SK-N-SH treated with all-trans-retinoic acid at 6 μM for 48 hours (cell line): Measurements from ENCODE around the gene RLBP1.

Experiments
- ATAC-seq: fragments of 200-7000 bp; cut with Tn5 transposase; 3 replicates; pipeline ENCODE4 v1.9.1; 2020; ENCODE audit warnings: mild to moderate bottlenecking, moderate library complexity
- ARNTL ChIP-seq: fragments of 450-650 bp; formaldehyde crosslinking; IDR thresholded peaks from 2 replicates; pipeline ENCODE4 v1.5.0; 2020; ENCODE audit warnings: low read depth, mild to moderate bottlenecking, moderate library complexity, borderline replicate concordance
- BACH2 ChIP-seq: fragments of 250-450 bp; sonication (Bioruptor Pico); IDR thresholded peaks from 2 replicates; pipeline ENCODE4 v1.9.0; 2021; ENCODE audit warnings: mild to moderate bottlenecking, borderline replicate concordance
- CREB5 ChIP-seq: fragments of 250-450 bp; sonication (Bioruptor Pico); IDR thresholded peaks from 2 replicates; pipeline ENCODE4 v1.5.1; 2020; ENCODE audit warnings: low read depth, mild to moderate bottlenecking, moderate library complexity
- CSDC2 ChIP-seq: fragments of 250-450 bp; sonication (Bioruptor Pico); IDR thresholded peaks from 2 replicates; pipeline ENCODE4 v1.5.0; 2020; ENCODE audit warnings: mild to moderate bottlenecking, moderate library complexity
- ESRRG ChIP-seq: fragments of 250-450 bp; sonication (Bioruptor Pico); IDR thresholded peaks from 2 replicates; pipeline ENCODE4 v1.6.1; 2021; ENCODE audit warnings: mild to moderate bottlenecking
- GLIS3 ChIP-seq: fragments of 250-450 bp; sonication (Bioruptor Pico); IDR thresholded peaks from 2 replicates; pipeline ENCODE4 v1.5.0; 2020; ENCODE audit warnings: mild to moderate bottlenecking, moderate library complexity
- ISL1 ChIP-seq: fragments of 250-450 bp; sonication (Bioruptor Pico); IDR thresholded peaks from 2 replicates; pipeline ENCODE4 v2.1.2; 2022; ENCODE audit warnings: mild to moderate bottlenecking, moderate library complexity
- PPARA ChIP-seq: fragments of 250-450 bp; sonication (Bioruptor Pico); IDR thresholded peaks from 2 replicates; pipeline ENCODE4 v1.5.0; 2020; ENCODE audit warnings: mild to moderate bottlenecking, borderline replicate concordance
- SNAI2 ChIP-seq: fragments of 250-450 bp; sonication (Bioruptor Pico); IDR thresholded peaks from 2 replicates; pipeline ENCODE4 v1.5.0; 2020; ENCODE audit warnings: mild to moderate bottlenecking, moderate library complexity
- TCF4 ChIP-seq: fragments of 250-450 bp; sonication (Bioruptor Pico); IDR thresholded peaks from 2 replicates; pipeline ENCODE4 v1.8.0; 2021; ENCODE audit warnings: mild to moderate bottlenecking, moderate library complexity, borderline replicate concordance
- TOX ChIP-seq: fragments of 250-450 bp; sonication (Bioruptor Pico); IDR thresholded peaks from 2 replicates; pipeline ENCODE4 v1.8.0; 2021; ENCODE audit warnings: mild to moderate bottlenecking, moderate library complexity, borderline replicate concordance
- TSHZ2 ChIP-seq: fragments of 250-450 bp; sonication (Bioruptor Pico); IDR thresholded peaks from 2 replicates; pipeline ENCODE4 v1.5.0; 2020; ENCODE audit warnings: mild to moderate bottlenecking, moderate library complexity
- ZC3H10 ChIP-seq: fragments of 250-450 bp; sonication (Bioruptor Pico); IDR thresholded peaks from 2 replicates; pipeline ENCODE4 v1.5.1; 2021; ENCODE audit warnings: mild to moderate bottlenecking, moderate library complexity
- ZFP3 ChIP-seq: fragments of 250-450 bp; sonication (Bioruptor Pico); IDR thresholded peaks from 2 replicates; pipeline ENCODE4 v1.5.0; 2020; ENCODE audit warnings: mild to moderate bottlenecking, moderate library complexity
- ZFP30 ChIP-seq: fragments of 450-650 bp; formaldehyde crosslinking; IDR thresholded peaks from 2 replicates; pipeline ENCODE4 v1.5.0; 2022; ENCODE audit warnings: mild to moderate bottlenecking, moderate library complexity
- ZNF565 ChIP-seq: fragments of 450-650 bp; formaldehyde crosslinking; conservative IDR thresholded peaks from 2 replicates; pipeline ENCODE4 v1.5.0; 2020; ENCODE audit warnings: low read depth, mild to moderate bottlenecking, moderate library complexity
- ZNF70 ChIP-seq: fragments of 450-650 bp; formaldehyde crosslinking; IDR thresholded peaks from 2 replicates; pipeline ENCODE4 v1.5.0; 2020; ENCODE audit warnings: mild to moderate bottlenecking, moderate library complexity
- ZNF8 ChIP-seq: fragments of 450-650 bp; formaldehyde crosslinking; IDR thresholded peaks from 2 replicates; pipeline ENCODE4 v1.5.0; 2020; ENCODE audit warnings: mild to moderate bottlenecking, moderate library complexity
- TF ChIP-seq, protein P1 (sequence below): fragments of 250-450 bp; sonication (Bioruptor Pico); IDR thresholded peaks from 2 replicates; pipeline ENCODE4 v1.8.0; 2020; ENCODE audit warnings: mild to moderate bottlenecking, moderate library complexity, borderline replicate concordance

The RLBP1 gene

DNA sequence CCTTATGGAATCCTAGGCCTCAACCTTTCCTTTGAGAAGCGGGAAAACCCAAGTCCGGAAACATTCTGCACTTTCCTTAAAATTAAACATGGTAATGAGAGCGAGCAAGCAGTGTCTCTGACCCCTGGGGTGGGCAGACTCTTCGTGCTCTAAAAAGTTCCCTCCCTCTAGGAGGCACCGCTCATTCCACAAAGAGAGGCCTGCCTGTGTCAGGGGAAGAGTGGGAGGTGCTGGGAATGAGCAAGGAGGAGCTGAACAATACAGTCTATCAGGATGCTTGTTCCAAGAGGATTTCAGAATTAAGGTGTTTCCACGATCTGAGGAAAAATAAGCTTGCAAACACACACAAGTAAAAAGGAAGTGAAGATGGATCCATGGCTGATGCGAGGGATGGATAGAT is 6.0 kb upstream of the RLBP1 start:
- no peak for TF ChIP-seq BACH2
- no peak for TF ChIP-seq ZNF70 (CRISPR knock-in tag)
- no peak for TF ChIP-seq PPARA
- no peak for TF ChIP-seq TOX (CRISPR knock-in tag)
- no peak for TF ChIP-seq ZNF8 (CRISPR knock-in tag)
- TF ChIP-seq TCF4 (CRISPR knock-in tag) = no peak
- TF ChIP-seq ZNF565 (CRISPR knock-in tag) = no peak
- TF ChIP-seq ARNTL (CRISPR knock-in tag) = no peak
- no peak for TF ChIP-seq ZFP3 (CRISPR knock-in tag)
- TF ChIP-seq SNAI2 (CRISPR knock-in tag) = no peak
- ATAC-seq = no peak

GRCh38 chr15:89226359-89227221 is 5.2 kb upstream of the RLBP1 start:
- no peak for TF ChIP-seq CREB5 (CRISPR knock-in tag)
- TF ChIP-seq ISL1 (CRISPR knock-in tag) = no peak

DNA sequence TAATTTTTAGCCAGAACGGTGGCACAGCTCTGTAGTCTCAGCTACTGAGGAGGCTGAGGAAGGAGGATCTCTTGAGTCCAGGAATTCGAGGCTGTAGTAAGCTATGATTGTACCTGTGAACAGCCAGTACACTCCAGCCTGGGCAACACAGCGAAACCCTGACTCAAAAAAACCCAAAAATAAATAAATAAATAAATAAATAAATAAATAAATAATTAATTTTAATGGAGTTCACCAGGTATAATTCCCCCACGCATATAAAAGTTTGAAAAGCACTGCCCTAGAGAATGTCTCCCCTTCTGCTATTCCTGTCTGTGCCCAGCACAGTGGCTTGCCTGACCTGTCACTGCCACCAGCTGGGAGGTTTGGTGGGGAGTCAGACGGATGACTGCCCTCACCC is 4.2 kb upstream of the RLBP1 start:
- no peak for ATAC-seq
- TF ChIP-seq ZC3H10 (CRISPR knock-in tag) (no peak), ESRRG (CRISPR knock-in tag) (no peak), ZNF70 (CRISPR knock-in tag) (no peak), ZFP30 (no peak), TCF4 (CRISPR knock-in tag) (no peak), CREB5 (CRISPR knock-in tag) (no peak), ISL1 (CRISPR knock-in tag) (no peak), TSHZ2 (no peak)

More at GRCh38 chr15:89226359-89227221, 5.2 kb upstream of the RLBP1 start:
- no peak for ATAC-seq

DNA sequence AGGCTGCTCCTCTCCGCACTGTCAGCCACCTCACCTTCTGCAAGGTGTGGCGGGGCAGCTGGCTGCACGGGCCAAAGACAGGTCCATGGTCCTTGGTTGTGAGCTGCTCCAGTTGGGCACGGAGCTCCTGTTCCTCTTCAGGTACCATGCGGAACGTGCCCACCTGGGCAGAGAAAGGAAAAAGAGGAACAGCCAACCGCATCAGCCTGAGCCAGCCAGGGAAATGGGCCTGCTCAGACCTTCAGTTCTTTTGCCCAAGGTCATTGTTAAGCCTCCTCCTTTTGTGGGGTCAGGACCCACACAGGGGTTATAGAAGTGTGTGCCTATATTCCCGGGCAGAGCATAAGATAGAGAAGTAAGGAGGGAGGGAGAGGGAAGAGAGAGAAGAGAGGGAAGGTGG is 2.8 kb downstream of the RLBP1 start:
- no peak for TF ChIP-seq GLIS3 (CRISPR knock-in tag)
- TF ChIP-seq, protein P1, sequence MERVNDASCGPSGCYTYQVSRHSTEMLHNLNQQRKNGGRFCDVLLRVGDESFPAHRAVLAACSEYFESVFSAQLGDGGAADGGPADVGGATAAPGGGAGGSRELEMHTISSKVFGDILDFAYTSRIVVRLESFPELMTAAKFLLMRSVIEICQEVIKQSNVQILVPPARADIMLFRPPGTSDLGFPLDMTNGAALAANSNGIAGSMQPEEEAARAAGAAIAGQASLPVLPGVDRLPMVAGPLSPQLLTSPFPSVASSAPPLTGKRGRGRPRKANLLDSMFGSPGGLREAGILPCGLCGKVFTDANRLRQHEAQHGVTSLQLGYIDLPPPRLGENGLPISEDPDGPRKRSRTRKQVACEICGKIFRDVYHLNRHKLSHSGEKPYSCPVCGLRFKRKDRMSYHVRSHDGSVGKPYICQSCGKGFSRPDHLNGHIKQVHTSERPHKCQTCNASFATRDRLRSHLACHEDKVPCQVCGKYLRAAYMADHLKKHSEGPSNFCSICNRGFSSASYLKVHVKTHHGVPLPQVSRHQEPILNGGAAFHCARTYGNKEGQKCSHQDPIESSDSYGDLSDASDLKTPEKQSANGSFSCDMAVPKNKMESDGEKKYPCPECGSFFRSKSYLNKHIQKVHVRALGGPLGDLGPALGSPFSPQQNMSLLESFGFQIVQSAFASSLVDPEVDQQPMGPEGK (CRISPR knock-in tag) = no peak
- TF ChIP-seq PPARA = no peak
- no peak for TF ChIP-seq SNAI2 (CRISPR knock-in tag)
- TF ChIP-seq TSHZ2 = no peak
- no peak for TF ChIP-seq CSDC2
- ATAC-seq = no peak
